HAP-1 (cell line): Measurements from ENCODE around the gene ZDHHC11.
"Not testable (repeated sequence)": the region's sequence is repeated elsewhere in the genome, so short reads cannot be mapped to it uniquely, and the experiment has no call there.

Experiments
- DNase-seq, 2 experiments: peaks; one replicate each; pipeline ENCODE4 v3.0.0-alpha.2; 2016 to 2020; ENCODE audit warnings: low spot score in 2 of 2
- H3K27me3 ChIP-seq: fragments of 250-450 bp; sonication (Bioruptor Pico); 2 replicates; pipeline ENCODE4 v1.5.1; 2020; ENCODE audit warnings: low read depth, mild to moderate bottlenecking, moderate library complexity
- H3K36me3 ChIP-seq: fragments of 250-450 bp; sonication (Bioruptor Pico); replicated peaks from 2 replicates; pipeline ENCODE4 v1.5.1; 2020; ENCODE audit warnings: mild to moderate bottlenecking
- H3K4me1 ChIP-seq: fragments of 250-450 bp; sonication (Bioruptor Pico); 2 replicates; pipeline ENCODE4 v1.5.1; 2020; ENCODE audit warnings: mild to moderate bottlenecking
- H3K4me3 ChIP-seq: fragments of 250-450 bp; sonication (Bioruptor Pico); 2 replicates; pipeline ENCODE4 v1.5.1; 2020; ENCODE audit warnings: mild to moderate bottlenecking, moderate library complexity
- H3K9me3 ChIP-seq: fragments of 250-450 bp; sonication (Bioruptor Pico); 2 replicates; pipeline ENCODE4 v1.5.1; 2020; ENCODE audit warnings: mild to moderate bottlenecking, moderate library complexity
- in situ Hi-C: fragments of 300-500 bp; cut with MboI; formaldehyde crosslinking; loops from 3 replicates; pipeline ENCODE4 v1.14.3; 2020; ENCODE audit warnings: low sequenced_read_pairs, inconsistent platforms, mixed read lengths

The ZDHHC11 gene

GRCh38 chr5:885127-885442 is 34.3 kb upstream of the ZDHHC11 start:
- Histone ChIP-seq H3K36me3 (peaks cover 92% of the 10 kb centered on the region), H3K9me3 (no peaks in the 10 kb centered on the region), H3K4me3 (no peak overlapping the region), H3K27me3 (no peaks in the 10 kb centered on the region), H3K4me1 (no peaks in the 10 kb centered on the region)
- DNase-seq = no peak
- in situ Hi-C loops = no loop called here

DNA sequence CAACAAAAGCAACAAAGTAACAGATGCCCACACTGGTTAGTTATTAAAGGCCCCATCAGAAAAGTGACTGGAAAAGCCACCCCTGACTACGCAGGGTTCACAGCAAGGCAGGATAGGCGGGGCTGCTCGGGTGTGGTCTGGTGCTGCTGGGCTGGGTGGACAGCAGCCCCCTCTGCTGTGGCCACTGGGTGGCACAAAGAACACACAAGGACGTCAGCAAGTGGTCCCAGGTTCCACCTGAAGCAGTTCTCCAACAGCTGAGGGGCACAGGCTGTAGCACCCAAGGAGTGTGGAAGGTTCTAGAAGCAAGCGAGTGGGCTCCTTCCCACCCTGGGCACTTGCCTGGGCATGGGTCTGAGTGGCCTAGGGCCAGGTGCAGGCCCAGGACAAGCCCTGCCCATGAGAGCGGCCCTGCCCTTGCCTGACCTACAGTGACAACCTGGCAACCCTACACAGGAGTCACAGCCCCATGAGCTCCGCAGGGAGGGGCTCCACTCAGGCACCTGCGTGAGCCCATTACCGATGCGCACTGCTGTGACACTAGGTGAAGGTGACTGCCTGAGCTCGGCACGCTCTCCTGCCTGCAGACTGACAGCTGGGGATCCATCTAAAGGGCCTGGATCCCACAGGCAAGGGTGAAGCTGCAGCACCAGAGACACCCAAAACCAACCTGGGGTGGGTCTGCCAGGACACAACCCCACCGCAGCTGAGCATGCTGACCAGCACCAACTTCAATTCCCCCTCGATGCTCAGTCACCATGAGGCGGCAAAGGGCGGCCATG is 33.8 kb upstream of the ZDHHC11 start:
- in situ Hi-C loops = no loop called here
- DNase-seq = no peak
- H3K4me3 ChIP-seq = no peak overlapping the region
- peaks cover 87% of the 10 kb centered on the region for H3K36me3 ChIP-seq
- no peaks in the 10 kb centered on the region for H3K4me1 ChIP-seq
- H3K9me3 ChIP-seq = no peaks in the 10 kb centered on the region
- H3K27me3 ChIP-seq = no peaks in the 10 kb centered on the region

DNA sequence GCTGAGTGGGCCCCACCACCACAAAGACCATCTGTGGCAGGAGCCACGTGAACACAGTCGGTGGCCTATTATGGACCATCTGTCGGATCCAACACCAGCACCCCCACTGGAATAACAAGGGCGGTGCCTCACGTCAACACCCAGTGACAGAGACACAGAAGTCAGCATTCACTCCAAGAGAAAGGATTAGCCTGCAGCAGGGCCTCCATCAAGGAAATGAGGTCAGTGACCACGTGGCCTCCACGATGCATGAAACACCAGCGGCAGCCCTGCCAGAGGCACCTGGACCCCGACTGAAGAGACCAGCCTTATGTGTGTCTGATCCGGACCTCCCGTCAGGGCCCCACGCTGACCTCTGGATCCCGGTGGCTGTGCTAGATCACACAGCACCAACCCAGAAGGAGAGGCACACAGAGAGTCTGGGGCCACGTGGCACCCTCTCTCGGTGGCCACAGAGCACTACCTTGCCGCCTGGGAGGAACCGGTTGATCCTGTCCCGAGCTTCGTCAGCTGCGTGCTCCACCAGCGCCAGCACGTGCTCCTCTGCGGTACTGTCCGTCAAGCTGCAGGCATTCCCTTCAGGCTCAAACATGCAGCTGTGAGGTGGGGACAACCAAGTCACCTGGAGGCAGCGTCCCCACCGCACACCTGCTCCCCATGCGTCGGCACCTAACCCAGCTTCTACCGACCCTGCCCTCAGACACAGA is 32.8 kb upstream of the ZDHHC11 start:
- in situ Hi-C loops = no loop called here
- H3K36me3 ChIP-seq = peaks cover 78% of the 10 kb centered on the region
- H3K4me3 ChIP-seq = no peak overlapping the region

DNA sequence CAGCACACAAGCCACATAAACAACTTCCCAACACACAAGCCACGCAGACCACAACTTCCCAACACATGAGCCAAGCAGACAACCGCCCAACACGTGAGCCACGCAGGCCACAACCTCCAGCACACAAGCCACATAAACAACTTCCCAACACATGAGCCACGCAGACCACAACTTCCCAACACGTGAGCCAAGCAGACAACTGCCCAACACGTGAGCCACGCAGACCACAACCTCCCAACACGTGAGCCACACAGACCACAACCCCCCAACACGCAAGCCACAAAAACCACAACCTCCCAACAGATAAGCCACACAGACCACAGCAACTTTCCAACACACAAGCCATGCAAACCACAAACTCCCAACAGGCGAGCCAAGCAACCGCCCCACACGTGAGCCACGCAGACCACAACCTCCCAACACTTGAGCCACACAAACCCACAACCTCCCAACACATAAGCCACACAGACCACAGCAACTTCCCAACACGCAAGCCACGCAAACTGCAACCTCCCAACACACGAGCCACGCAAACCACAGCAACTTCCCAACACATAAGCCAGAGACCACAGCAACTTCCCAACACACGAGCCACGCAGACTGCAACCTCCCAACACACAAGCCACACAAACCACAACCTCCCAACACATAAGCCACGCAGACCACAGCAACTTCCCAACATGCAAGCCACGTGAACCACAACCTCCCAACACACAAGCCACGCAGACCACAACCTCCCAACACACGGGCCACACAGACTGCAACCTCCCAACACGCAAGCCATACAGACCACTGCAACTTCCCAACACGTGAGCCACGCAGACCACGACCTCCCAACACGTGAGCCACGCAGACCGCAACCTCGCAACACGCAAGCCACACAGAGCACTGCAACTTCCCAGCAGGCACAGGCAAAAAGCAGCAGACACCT is 31.7 kb upstream of the ZDHHC11 start:
- Histone ChIP-seq H3K9me3 (no peaks in the 10 kb centered on the region), H3K27me3 (no peaks in the 10 kb centered on the region), H3K36me3 (peaks cover 74% of the 10 kb centered on the region), H3K4me3 (no peak overlapping the region), H3K4me1 (no peaks in the 10 kb centered on the region)
- in situ Hi-C loops = no loop called here
- DNase-seq = no peak

More for the DNA sequence above, 32.8 kb upstream of the ZDHHC11 start:
- no peaks in the 10 kb centered on the region for H3K4me1 ChIP-seq
- H3K9me3 ChIP-seq = no peaks in the 10 kb centered on the region
- H3K27me3 ChIP-seq = no peaks in the 10 kb centered on the region
- no peak for DNase-seq

GRCh38 chr5:881551-881935 is 30.8 kb upstream of the ZDHHC11 start:
- no peak for DNase-seq
- H3K36me3 ChIP-seq = peaks cover 74% of the 10 kb centered on the region
- H3K9me3 ChIP-seq = no peaks in the 10 kb centered on the region
- H3K4me3 ChIP-seq = no peak overlapping the region
- no peaks in the 10 kb centered on the region for H3K27me3 ChIP-seq
- no peaks in the 10 kb centered on the region for H3K4me1 ChIP-seq
- in situ Hi-C loops = no loop called here

- in situ Hi-C loops = no loop called here
- H3K9me3 ChIP-seq = no peaks in the 10 kb centered on the region
- H3K4me1 ChIP-seq = no peaks in the 10 kb centered on the region
- H3K27me3 ChIP-seq = no peaks in the 10 kb centered on the region
- H3K4me3 ChIP-seq = no peak overlapping the region
- H3K36me3 ChIP-seq = peaks cover 74% of the 10 kb centered on the region
- DNase-seq = no peak
Observed at GRCh38 chr5:880816-881550, 30.2 kb upstream of the ZDHHC11 start.

DNA sequence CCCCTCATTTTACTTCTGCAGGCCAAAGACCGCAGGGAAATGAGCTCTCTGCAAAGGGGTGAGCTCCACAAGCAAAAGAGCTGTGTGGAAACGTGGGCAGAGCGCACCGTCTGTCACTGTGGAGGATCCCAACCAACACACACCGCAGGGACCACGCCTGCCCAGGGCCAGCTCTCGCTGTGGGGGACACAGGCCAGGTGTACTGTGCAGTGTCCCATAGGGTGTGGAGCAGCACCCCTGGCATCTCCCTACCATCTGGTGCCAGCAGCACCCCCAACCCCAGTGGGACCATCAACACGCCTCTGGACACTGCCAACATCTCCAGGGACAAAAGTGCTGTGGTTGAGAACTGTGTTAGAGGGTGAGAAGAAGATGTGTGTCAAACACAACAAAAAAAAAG is 27.9 kb upstream of the ZDHHC11 start:
- in situ Hi-C loops, DNase-seq: not testable (repeated sequence)
- H3K36me3 ChIP-seq = peaks cover 65% of the 10 kb centered on the region

DNA sequence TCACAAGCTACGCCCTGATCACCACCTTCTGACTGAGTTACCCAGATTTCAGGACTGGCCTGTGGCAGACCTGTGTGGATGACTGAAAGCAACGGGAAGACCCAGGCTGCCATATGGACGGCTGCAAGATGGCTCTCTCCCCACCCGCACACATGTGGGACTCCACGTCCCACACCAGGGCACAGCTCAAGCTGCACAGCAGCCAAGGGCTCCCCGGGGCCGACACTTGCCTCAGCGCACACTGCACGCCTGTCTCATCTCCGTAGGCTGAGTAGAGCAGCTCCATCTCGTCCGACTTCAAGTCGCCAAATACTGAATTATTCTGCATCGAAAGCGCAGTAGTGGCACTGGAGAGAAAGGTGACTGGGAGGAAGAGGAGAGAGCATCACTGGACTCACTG is 27.3 kb upstream of the ZDHHC11 start:
- peaks cover 59% of the 10 kb centered on the region for H3K36me3 ChIP-seq

More for the DNA sequence above, 27.9 kb upstream of the ZDHHC11 start:
- not testable (repeated sequence) for H3K4me1 ChIP-seq, H3K4me3 ChIP-seq, H3K27me3 ChIP-seq, H3K9me3 ChIP-seq

GRCh38 chr5:876398-877365 is 25.9 kb upstream of the ZDHHC11 start:
- in situ Hi-C loops = no loop called here
- no peaks in the 10 kb centered on the region for H3K27me3 ChIP-seq
- H3K9me3 ChIP-seq = no peaks in the 10 kb centered on the region
- peaks cover 60% of the 10 kb centered on the region for H3K36me3 ChIP-seq
- no peak for DNase-seq
- H3K4me1 ChIP-seq = no peaks in the 10 kb centered on the region
- H3K4me3 ChIP-seq = no peak overlapping the region

More for the DNA sequence above, 27.3 kb upstream of the ZDHHC11 start:
- Histone ChIP-seq H3K9me3 (no peaks in the 10 kb centered on the region), H3K27me3 (no peaks in the 10 kb centered on the region), H3K4me1 (no peaks in the 10 kb centered on the region), H3K4me3 (no peak overlapping the region)
- no peak for DNase-seq
- in situ Hi-C loops = no loop called here

GRCh38 chr5:875931-876330 is 25.1 kb upstream of the ZDHHC11 start:
- H3K4me3 ChIP-seq = no peak overlapping the region
- no peaks in the 10 kb centered on the region for H3K9me3 ChIP-seq
- H3K36me3 ChIP-seq = peaks cover 60% of the 10 kb centered on the region
- no peaks in the 10 kb centered on the region for H3K4me1 ChIP-seq
- in situ Hi-C loops = no loop called here
- H3K27me3 ChIP-seq = no peaks in the 10 kb centered on the region
- DNase-seq = no peak

- Histone ChIP-seq H3K36me3 (peaks cover 81% of the 10 kb centered on the region), H3K4me1 (no peaks in the 10 kb centered on the region), H3K4me3 (no peak overlapping the region), H3K27me3 (no peaks in the 10 kb centered on the region), H3K9me3 (no peaks in the 10 kb centered on the region)
- DNase-seq = no peak
- in situ Hi-C loops = no loop called here
Observed at GRCh38 chr5:873328-873727, 22.5 kb upstream of the ZDHHC11 start.

GRCh38 chr5:872301-872700 is 21.5 kb upstream of the ZDHHC11 start:
- H3K9me3 ChIP-seq = no peaks in the 10 kb centered on the region
- H3K27me3 ChIP-seq = no peaks in the 10 kb centered on the region
- no peak overlapping the region for H3K4me3 ChIP-seq
- H3K36me3 ChIP-seq = peaks cover 82% of the 10 kb centered on the region
- no peak for DNase-seq
- H3K4me1 ChIP-seq = no peaks in the 10 kb centered on the region
- in situ Hi-C loops = no loop called here
